Fibroblast of the aortic adventitia (primary cell): ENCODE measurements around the gene TMEM63B. TPM values are rescaled to one million over a fixed set of nuclear protein-coding genes. Genes with fewer than 3 reads are reported as not detected.

Source experiments
- DNase-seq: peaks from one replicate; pipeline ENCODE4 v3.0.0-alpha.2; 2010; ENCODE audit warnings: low read depth
- H3K4me3 ChIP-seq: 2 replicates; pipeline ENCODE4 v1.5.1; 2011; ENCODE audit warnings: low read depth, mild to moderate bottlenecking, control low read depth, low read length, moderate library complexity
- CTCF ChIP-seq: IDR thresholded peaks from 2 replicates; pipeline ENCODE4 v1.5.1; 2011; ENCODE audit warnings: mild to moderate bottlenecking, low read length, control low read depth, inconsistent platforms; ENCODE audit not compliant: insufficient read depth
- total RNA-seq: library from RNA; depleted of rRNA; stranded (reverse); fragments of >200 nt; gene quantifications from 2 replicates; pipeline ENCODE4 v1.2.3, GENCODE V29; 2012; ENCODE audit warnings: low replicate concordance

The TMEM63B gene
- total RNA-seq, 1 donor = 20.7 TPM

- DNase-seq = no peak
- H3K4me3 ChIP-seq = no peak overlapping the region
- TF ChIP-seq CTCF = no peak
These were observed 22.2 kb upstream of the TMEM63B start for GRCh38 chr6:44105146-44105545.

GRCh38 chr6:44105993-44106740 is 21.2 kb upstream of the TMEM63B start:
- no peak for TF ChIP-seq CTCF
- no peak overlapping the region for H3K4me3 ChIP-seq
- DNase-seq = no peak

- no peak overlapping the region for H3K4me3 ChIP-seq
- DNase-seq = no peak
- no peak for TF ChIP-seq CTCF
These were observed 20.3 kb upstream of the TMEM63B start for GRCh38 chr6:44107017-44107416.

- no peak overlapping the region for H3K4me3 ChIP-seq
- no peak for DNase-seq
- TF ChIP-seq CTCF = no peak
These were observed 18.9 kb upstream of the TMEM63B start for GRCh38 chr6:44108471-44108870.

- no peak overlapping the region for H3K4me3 ChIP-seq
- no peak for DNase-seq
- no peak for TF ChIP-seq CTCF
These were observed 18.1 kb upstream of the TMEM63B start for GRCh38 chr6:44109212-44109611.

GRCh38 chr6:44110005-44110676 is 17.2 kb upstream of the TMEM63B start:
- no peak overlapping the region for H3K4me3 ChIP-seq
- TF ChIP-seq CTCF = no peak
- DNase-seq = no peak
